Measurements from ENCODE around the gene ZMAT1.
"Not testable (repeated sequence)": the region's sequence is repeated elsewhere in the genome, so short reads cannot be mapped to it uniquely, and the experiment has no call there.

Gene ZMAT1

GRCh38 chrX:101931488-101932248, at the start of gene ZMAT1:
TSS of gene ZMAT1 (minus strand) at chrX:101932027. CDS start at chrX:101932008, 19 bp downstream.
- H3K27me3 Mint-ChIP-seq = no peaks in the 10 kb centered on the region
- no peaks in the 10 kb centered on the region for H3K36me3 Mint-ChIP-seq
- H3K27ac Mint-ChIP-seq = peak within 1 kb of the TSS; percentile 94
- H3K9me3 Mint-ChIP-seq = peaks cover 5% of the 10 kb centered on the region
- H3K4me3 Mint-ChIP-seq = peak within 1 kb of the TSS; percentile 84
- peak; percentile 95 for ATAC-seq
- H3K4me1 Mint-ChIP-seq = peaks cover 9% of the 10 kb centered on the region

DNA sequence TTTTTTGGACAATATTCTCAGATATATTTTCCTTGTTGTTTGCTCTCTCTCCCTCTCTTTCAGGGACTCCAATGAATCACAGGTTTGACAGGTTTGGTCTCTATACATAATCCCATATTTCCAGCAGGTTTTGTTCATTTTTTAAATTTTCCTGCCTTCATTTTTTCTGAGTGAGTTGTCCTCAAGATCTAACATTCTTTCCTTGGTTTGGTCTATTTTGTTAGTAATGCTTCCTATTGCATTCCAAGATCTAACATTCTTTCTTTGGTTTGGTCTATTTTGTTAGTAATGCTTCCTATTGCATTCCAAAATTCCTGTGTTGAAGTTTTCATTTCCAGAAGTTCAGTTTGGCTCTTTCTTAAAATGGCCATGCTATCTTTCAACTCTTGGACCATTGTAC, 45.3 kb upstream of the ZMAT1 start:
- no peaks in the 10 kb centered on the region for H3K27me3 Mint-ChIP-seq
- no peak for ATAC-seq
- H3K36me3 Mint-ChIP-seq = no peaks in the 10 kb centered on the region
- peaks cover 4% of the 10 kb centered on the region for H3K9me3 Mint-ChIP-seq
- no peak overlapping the region for H3K27ac Mint-ChIP-seq
- H3K4me3 Mint-ChIP-seq = no peak overlapping the region
- no peaks in the 10 kb centered on the region for H3K4me1 Mint-ChIP-seq

GRCh38 chrX:101973066-101973465, 41.2 kb upstream of the ZMAT1 start:
- no peak overlapping the region for H3K27ac Mint-ChIP-seq
- H3K4me3 Mint-ChIP-seq = no peak overlapping the region
- ATAC-seq = no peak
- peaks cover 4% of the 10 kb centered on the region for H3K9me3 Mint-ChIP-seq
- H3K4me1 Mint-ChIP-seq = no peaks in the 10 kb centered on the region
- no peaks in the 10 kb centered on the region for H3K27me3 Mint-ChIP-seq
- no peaks in the 10 kb centered on the region for H3K36me3 Mint-ChIP-seq

GRCh38 chrX:101964923-101965539, 33.2 kb upstream of the ZMAT1 start:
- ATAC-seq = not testable (repeated sequence)

GRCh38 chrX:101958139-101958538, 26.3 kb upstream of the ZMAT1 start:
- peaks cover 2% of the 10 kb centered on the region for H3K9me3 Mint-ChIP-seq
- ATAC-seq = no peak
- H3K36me3 Mint-ChIP-seq = no peaks in the 10 kb centered on the region
- no peaks in the 10 kb centered on the region for H3K4me1 Mint-ChIP-seq
- no peak overlapping the region for H3K4me3 Mint-ChIP-seq
- peaks cover 22% of the 10 kb centered on the region for H3K27me3 Mint-ChIP-seq
- H3K27ac Mint-ChIP-seq = no peak overlapping the region

More at GRCh38 chrX:101964923-101965539, 33.2 kb upstream of the ZMAT1 start:
- H3K4me3 Mint-ChIP-seq, H3K9me3 Mint-ChIP-seq, H3K27me3 Mint-ChIP-seq, H3K36me3 Mint-ChIP-seq, H3K27ac Mint-ChIP-seq, H3K4me1 Mint-ChIP-seq: not testable (repeated sequence)

DNA sequence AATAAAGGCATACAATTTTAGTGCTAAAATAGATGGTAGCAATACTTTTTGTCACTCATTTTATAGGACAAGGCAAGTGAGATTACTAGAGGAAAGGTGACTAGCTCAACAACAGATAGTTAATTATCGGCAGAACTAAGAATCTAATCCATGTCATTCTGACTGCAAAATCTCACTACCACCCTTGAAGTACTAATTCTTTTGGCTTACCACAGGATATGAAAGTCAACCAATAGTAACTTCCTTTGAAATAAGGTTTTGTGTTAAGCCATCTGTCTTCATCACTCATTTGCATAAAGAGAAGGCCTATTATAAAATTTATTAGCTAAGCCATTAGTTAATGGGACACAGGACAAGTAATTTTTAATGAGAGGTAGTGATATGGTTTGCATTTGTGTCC, 25.3 kb upstream of the ZMAT1 start:
- no peaks in the 10 kb centered on the region for H3K36me3 Mint-ChIP-seq
- no peak overlapping the region for H3K4me3 Mint-ChIP-seq
- H3K27me3 Mint-ChIP-seq = peaks cover 31% of the 10 kb centered on the region
- no peak for ATAC-seq
- no peak overlapping the region for H3K27ac Mint-ChIP-seq
- H3K4me1 Mint-ChIP-seq = no peaks in the 10 kb centered on the region
- peaks cover 1% of the 10 kb centered on the region for H3K9me3 Mint-ChIP-seq

DNA sequence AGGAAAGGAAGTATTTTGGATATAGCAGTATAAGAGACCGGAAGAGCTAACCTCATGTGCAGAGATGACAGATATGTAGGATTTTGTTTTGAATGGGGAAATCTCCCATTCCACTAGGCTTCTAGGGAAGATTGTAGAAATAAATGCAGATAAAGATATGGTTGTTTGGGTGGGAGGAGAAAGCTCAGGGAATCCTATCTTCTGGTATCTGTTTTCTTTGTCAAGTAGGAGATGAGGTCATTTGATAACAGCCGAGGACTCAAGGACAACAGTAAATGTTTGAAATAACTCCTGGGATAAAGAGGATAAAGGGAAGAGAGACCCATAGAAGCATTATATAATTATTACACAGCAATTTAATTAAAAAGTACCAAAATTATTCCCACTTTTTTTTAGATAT, 24.7 kb upstream of the ZMAT1 start:
- no peak overlapping the region for H3K27ac Mint-ChIP-seq
- H3K27me3 Mint-ChIP-seq = peaks cover 34% of the 10 kb centered on the region
- no peak for ATAC-seq

DNA sequence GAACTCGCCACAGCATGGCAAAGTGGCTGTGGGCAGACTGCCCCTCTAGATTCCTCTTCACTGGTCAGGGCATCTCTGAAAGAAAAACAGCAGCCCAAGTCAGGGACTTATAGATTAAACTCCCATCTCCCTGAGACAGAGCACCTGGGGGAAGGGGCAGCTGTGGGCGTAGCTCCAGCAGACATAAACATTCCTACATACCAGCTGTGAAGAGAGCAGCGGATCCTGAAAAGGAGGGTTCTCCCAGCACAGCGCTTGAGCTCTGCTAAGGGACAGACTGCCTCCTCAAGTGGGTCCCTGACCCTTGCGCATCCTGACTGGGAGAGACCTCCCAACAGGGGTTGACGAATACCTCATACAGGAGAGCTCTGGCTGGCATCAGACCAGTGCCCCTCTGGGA, 18.8 kb upstream of the ZMAT1 start:
- no peak overlapping the region for H3K27ac Mint-ChIP-seq
- H3K4me3 Mint-ChIP-seq = no peak overlapping the region
- H3K27me3 Mint-ChIP-seq = peaks cover 33% of the 10 kb centered on the region
- no peaks in the 10 kb centered on the region for H3K36me3 Mint-ChIP-seq
- H3K4me1 Mint-ChIP-seq = peaks cover 8% of the 10 kb centered on the region
- ATAC-seq = no peak
- peaks cover 4% of the 10 kb centered on the region for H3K9me3 Mint-ChIP-seq

More for the DNA sequence above, 24.7 kb upstream of the ZMAT1 start:
- Mint-ChIP-seq H3K4me3 (no peak overlapping the region), H3K4me1 (no peaks in the 10 kb centered on the region), H3K9me3 (peaks cover 4% of the 10 kb centered on the region), H3K36me3 (no peaks in the 10 kb centered on the region)

DNA sequence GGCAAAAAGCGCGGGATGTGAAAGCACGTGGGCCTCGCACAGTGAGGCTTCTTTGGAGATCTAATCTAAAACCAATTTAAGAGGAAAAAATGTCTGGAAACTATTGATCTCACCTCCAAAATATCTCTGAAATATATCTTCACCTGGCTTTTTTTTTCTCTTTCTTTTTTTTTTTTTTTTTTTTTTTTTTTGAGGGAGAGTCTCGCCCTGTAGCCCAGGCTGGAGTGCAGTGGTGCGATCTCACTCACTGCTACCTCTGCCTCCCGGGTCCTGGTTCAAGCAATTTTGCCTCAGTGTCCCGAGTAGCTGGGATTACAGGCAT, 383 bp upstream of the ZMAT1 start:
- ATAC-seq = no peak
- Mint-ChIP-seq H3K4me3 (peak overlapping the region; percentile 84), H3K9me3 (peaks cover 5% of the 10 kb centered on the region), H3K27ac (peak overlapping the region; percentile 94), H3K27me3 (no peaks in the 10 kb centered on the region), H3K36me3 (no peaks in the 10 kb centered on the region), H3K4me1 (peaks cover 9% of the 10 kb centered on the region)

DNA sequence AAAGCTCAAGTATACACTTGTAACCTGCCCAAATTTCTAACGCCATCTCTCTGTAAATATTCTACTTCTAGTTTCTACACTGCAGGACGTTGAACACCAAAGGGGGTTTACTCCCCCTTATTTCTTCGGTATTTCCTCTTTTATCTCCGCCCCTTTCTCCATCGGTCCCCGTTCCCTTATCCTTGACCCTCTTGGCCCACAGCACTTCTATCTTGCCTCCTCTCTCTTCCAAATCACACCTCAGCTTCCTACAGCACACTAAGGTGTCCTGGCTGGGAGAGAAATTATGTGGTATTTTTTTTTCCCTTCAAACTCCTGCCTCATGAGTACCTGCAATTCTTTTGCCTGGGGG, 715 bp downstream of the ZMAT1 start:
- Mint-ChIP-seq H3K27me3 (no peaks in the 10 kb centered on the region), H3K4me3 (peak overlapping the region; percentile 84), H3K4me1 (peaks cover 9% of the 10 kb centered on the region), H3K36me3 (no peaks in the 10 kb centered on the region), H3K27ac (peak overlapping the region; percentile 94), H3K9me3 (peaks cover 5% of the 10 kb centered on the region)
- ATAC-seq = peak; percentile 13

DNA sequence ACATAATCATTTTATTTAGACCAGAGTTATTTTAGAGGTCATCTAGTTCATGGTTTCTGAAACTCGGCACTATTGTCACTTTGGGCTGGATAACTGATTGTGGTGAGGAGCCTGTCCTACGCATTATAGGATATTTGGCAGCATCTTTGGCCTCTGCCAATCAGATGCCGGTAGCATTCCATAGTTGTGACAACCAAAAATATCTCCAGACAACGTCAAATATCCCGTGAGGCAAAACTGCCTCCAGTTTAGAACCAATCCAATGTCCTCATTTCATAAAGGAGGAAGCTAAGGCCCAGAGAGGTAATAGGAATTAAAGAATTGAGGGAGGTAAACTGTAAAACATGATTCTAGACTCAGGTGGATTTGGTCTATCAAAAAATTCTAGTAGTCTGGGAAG, 6.1 kb downstream of the ZMAT1 start:
- no peak overlapping the region for H3K27ac Mint-ChIP-seq
- H3K9me3 Mint-ChIP-seq = no peaks in the 10 kb centered on the region
- H3K4me3 Mint-ChIP-seq = no peak overlapping the region
- no peaks in the 10 kb centered on the region for H3K27me3 Mint-ChIP-seq
- ATAC-seq = no peak
- H3K36me3 Mint-ChIP-seq = no peaks in the 10 kb centered on the region
- H3K4me1 Mint-ChIP-seq = peaks cover 2% of the 10 kb centered on the region

GRCh38 chrX:101918751-101919150, 13.1 kb downstream of the ZMAT1 start:
- Mint-ChIP-seq H3K27me3 (no peaks in the 10 kb centered on the region), H3K27ac (no peak overlapping the region), H3K9me3 (peaks cover 4% of the 10 kb centered on the region), H3K36me3 (peaks cover 23% of the 10 kb centered on the region), H3K4me3 (no peak overlapping the region), H3K4me1 (no peaks in the 10 kb centered on the region)
- ATAC-seq = no peak

GRCh38 chrX:101906136-101906796, 25.6 kb downstream of the ZMAT1 start:
- no peaks in the 10 kb centered on the region for H3K4me1 Mint-ChIP-seq
- H3K27ac Mint-ChIP-seq = no peak overlapping the region
- no peak overlapping the region for H3K4me3 Mint-ChIP-seq
- H3K36me3 Mint-ChIP-seq = peaks cover 27% of the 10 kb centered on the region
- no peaks in the 10 kb centered on the region for H3K27me3 Mint-ChIP-seq
- peaks cover 5% of the 10 kb centered on the region for H3K9me3 Mint-ChIP-seq
- no peak for ATAC-seq

DNA sequence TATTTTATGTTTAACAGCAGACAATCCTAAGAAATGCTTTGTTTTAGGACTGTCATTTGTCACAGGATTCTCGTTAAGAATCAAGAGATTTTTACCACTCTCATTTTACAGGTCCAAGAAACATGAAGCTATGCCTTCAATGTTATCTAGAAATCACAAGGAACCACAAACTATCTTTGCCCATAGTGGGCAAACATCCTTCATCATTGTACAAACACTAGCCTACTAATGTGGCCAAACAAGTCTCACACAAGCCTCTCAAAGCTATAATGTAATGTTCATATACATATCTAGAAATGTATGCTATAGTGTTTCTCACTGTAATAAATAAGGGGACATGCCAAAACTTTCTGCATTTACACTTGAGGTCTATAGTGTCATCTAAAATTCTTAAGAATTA, 26.8 kb downstream of the ZMAT1 start:
- Mint-ChIP-seq H3K9me3 (peaks cover 5% of the 10 kb centered on the region), H3K27me3 (no peaks in the 10 kb centered on the region), H3K36me3 (peaks cover 25% of the 10 kb centered on the region), H3K4me3 (no peak overlapping the region), H3K4me1 (no peaks in the 10 kb centered on the region), H3K27ac (no peak overlapping the region)
- no peak for ATAC-seq

Data from stimulated activated memory B cell treated with anti-CD40 and anti-IgM and Interleukin-4, amounts not matched to agents 10 μg/mL and 1 μg/mL and 100 μg/mL, for 72 hours (primary cell).